Mucosa of stomach (tissue), 1 donor: ENCODE results near the gene HPCAL1.

ENCODE experiments used
- H3K27me3 ChIP-seq: one replicate; pipeline ENCODE4 v1.7.0; 2013; ENCODE audit warnings: mild to moderate bottlenecking, low read length; ENCODE audit not compliant: control insufficient read depth, insufficient read depth
- H3K36me3 ChIP-seq: one replicate; pipeline ENCODE4 v1.7.0; 2013; ENCODE audit warnings: low read length; ENCODE audit not compliant: control insufficient read depth, insufficient read depth
- H3K4me1 ChIP-seq: one replicate; pipeline ENCODE4 v1.7.0; 2013; ENCODE audit warnings: mild to moderate bottlenecking, low read length; ENCODE audit not compliant: control insufficient read depth, insufficient read depth
- H3K4me3 ChIP-seq: one replicate; pipeline ENCODE4 v1.7.0; 2013; ENCODE audit warnings: low read length
- H3K9ac ChIP-seq: one replicate; pipeline ENCODE4 v1.7.0; 2013; ENCODE audit warnings: mild to moderate bottlenecking, low read length, moderate library complexity
- H3K9me3 ChIP-seq: one replicate; pipeline ENCODE4 v1.7.0; 2013; ENCODE audit warnings: mild to moderate bottlenecking, low read length, moderate library complexity; ENCODE audit not compliant: control insufficient read depth
- donor health status: Pancreatic carcinoma.

HPCAL1 gene

DNA sequence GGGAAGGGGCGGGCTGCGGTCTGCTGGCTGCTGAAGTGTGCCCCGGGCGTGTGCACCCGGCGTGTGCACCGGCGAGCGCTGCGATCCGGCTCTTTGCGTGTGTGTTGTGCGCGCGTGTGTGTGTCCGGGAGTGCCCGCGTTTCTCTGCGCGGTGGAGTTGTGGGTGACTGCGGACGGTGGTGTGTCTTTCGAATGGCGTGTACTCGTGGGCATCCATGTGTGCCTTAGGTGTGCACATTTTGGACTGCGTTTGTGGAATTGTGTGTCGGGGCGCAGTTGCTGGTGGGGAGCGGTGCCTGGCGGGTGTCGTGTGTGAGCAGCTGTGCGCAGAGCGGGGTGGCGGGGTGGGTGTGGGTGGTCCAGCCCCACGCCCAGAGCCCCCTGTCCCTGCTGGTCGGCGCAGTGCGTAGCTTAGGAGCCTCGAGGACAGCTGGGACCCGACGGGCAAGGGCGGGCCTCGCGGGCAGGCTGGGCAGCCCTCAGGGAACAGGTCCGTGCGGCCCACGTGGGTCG is 533 bp downstream of the HPCAL1 start:
- Histone ChIP-seq H3K27me3 (no peaks in the 10 kb centered on the region), H3K9me3 (no peaks in the 10 kb centered on the region), H3K36me3 (no peaks in the 10 kb centered on the region), H3K4me1 (peaks cover 54% of the 10 kb centered on the region), H3K9ac (peak overlapping the region; percentile 70), H3K4me3 (peak overlapping the region; percentile 75)

GRCh38 chr2:10303694-10304378 is 1.1 kb downstream of the HPCAL1 start:
- Histone ChIP-seq H3K27me3 (no peaks in the 10 kb centered on the region), H3K9me3 (no peaks in the 10 kb centered on the region), H3K9ac (peak overlapping the region; percentile 70), H3K4me1 (peaks cover 56% of the 10 kb centered on the region), H3K36me3 (no peaks in the 10 kb centered on the region), H3K4me3 (peak overlapping the region; percentile 75)

DNA sequence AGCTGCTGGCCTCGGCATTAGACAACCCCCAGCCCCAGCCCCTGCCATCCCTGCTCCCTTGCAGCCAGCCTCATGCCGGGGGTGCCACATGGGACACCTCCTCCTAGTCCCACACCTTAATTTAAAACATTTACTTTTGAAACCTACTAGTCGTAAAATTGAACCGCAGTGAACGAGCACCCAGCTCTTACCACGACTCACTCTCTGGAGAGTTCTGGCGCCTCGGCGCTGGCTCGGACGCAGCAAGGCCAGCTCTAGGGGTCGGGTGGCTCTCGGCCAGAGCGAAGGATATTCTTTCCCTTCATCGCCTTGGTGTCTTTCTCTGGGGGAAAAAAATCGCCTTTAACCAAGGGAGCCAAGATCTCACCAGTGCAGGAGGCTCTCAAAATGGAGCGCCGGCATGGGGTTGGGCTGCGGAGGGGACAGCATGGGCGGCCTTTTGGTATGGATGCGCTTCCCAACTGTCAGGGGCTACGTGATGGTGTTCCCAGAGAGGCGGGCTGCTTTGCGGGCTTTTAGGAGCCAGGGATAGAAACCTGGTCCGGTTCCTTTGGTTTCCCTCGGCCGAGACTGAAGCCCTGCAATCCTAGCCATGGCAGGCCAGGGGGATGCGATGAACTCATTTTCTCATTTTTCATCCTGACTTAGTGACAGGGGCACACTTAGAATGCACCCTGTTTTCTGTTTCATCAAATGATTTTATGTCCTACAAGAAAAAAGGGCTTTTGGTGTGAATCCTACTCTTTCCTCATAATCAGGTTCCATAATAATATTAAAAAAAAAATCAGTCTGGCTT is 2.0 kb downstream of the HPCAL1 start:
- Histone ChIP-seq H3K9me3 (no peaks in the 10 kb centered on the region), H3K4me1 (peaks cover 56% of the 10 kb centered on the region), H3K9ac (peak overlapping the region; percentile 70), H3K4me3 (peak overlapping the region; percentile 75), H3K27me3 (no peaks in the 10 kb centered on the region), H3K36me3 (no peaks in the 10 kb centered on the region)

DNA sequence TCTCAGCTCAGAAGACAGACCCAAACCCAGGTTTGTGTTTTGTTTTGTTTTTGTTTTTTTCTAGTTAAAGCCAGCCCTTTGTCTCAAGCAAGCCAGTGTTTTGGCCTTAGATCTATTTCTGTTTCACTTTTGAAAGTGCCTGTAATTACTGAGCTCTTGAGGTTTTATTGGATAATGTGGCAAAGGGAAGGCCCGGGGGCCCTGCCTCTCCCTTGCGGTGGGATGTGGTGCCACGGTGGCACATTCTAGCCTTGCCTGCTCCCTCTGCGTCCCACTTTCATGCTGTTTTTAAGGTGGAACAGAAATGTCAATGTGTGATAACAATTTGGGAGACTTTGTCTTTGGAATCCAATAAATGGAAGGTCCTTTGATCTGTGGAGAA is 2.5 kb downstream of the HPCAL1 start:
- Histone ChIP-seq H3K4me3 (no peak overlapping the region), H3K36me3 (no peaks in the 10 kb centered on the region), H3K9me3 (no peaks in the 10 kb centered on the region), H3K9ac (peak overlapping the region; percentile 13), H3K27me3 (no peaks in the 10 kb centered on the region), H3K4me1 (peaks cover 56% of the 10 kb centered on the region)

- Histone ChIP-seq H3K27me3 (no peaks in the 10 kb centered on the region), H3K9me3 (no peaks in the 10 kb centered on the region), H3K36me3 (no peaks in the 10 kb centered on the region), H3K4me3 (no peak overlapping the region), H3K4me1 (peaks cover 56% of the 10 kb centered on the region), H3K9ac (peak overlapping the region; percentile 13)
These were observed 3.0 kb downstream of the HPCAL1 start for GRCh38 chr2:10305715-10306114.

- no peaks in the 10 kb centered on the region for H3K9me3 ChIP-seq
- no peak overlapping the region for H3K4me3 ChIP-seq
- H3K36me3 ChIP-seq, result no peaks in the 10 kb centered on the region
- H3K27me3 ChIP-seq, result no peaks in the 10 kb centered on the region
- H3K9ac ChIP-seq, result no peak overlapping the region
- H3K4me1 ChIP-seq, result peaks cover 48% of the 10 kb centered on the region
These were observed 4.3 kb downstream of the HPCAL1 start for GRCh38 chr2:10306901-10307463.

GRCh38 chr2:10307561-10308156 is 5.0 kb downstream of the HPCAL1 start:
- H3K9me3 ChIP-seq, result no peaks in the 10 kb centered on the region
- no peak overlapping the region for H3K9ac ChIP-seq
- peaks cover 46% of the 10 kb centered on the region for H3K4me1 ChIP-seq
- H3K36me3 ChIP-seq, result no peaks in the 10 kb centered on the region
- H3K27me3 ChIP-seq, result no peaks in the 10 kb centered on the region
- H3K4me3 ChIP-seq, result no peak overlapping the region

GRCh38 chr2:10308866-10309265 is 6.2 kb downstream of the HPCAL1 start:
- no peak overlapping the region for H3K9ac ChIP-seq
- no peaks in the 10 kb centered on the region for H3K36me3 ChIP-seq
- no peaks in the 10 kb centered on the region for H3K27me3 ChIP-seq
- no peaks in the 10 kb centered on the region for H3K9me3 ChIP-seq
- peaks cover 46% of the 10 kb centered on the region for H3K4me1 ChIP-seq
- no peak overlapping the region for H3K4me3 ChIP-seq

GRCh38 chr2:10309286-10309685 is 6.6 kb downstream of the HPCAL1 start:
- no peaks in the 10 kb centered on the region for H3K36me3 ChIP-seq
- H3K9me3 ChIP-seq, result no peaks in the 10 kb centered on the region
- H3K27me3 ChIP-seq, result no peaks in the 10 kb centered on the region
- no peak overlapping the region for H3K9ac ChIP-seq
- peaks cover 45% of the 10 kb centered on the region for H3K4me1 ChIP-seq
- no peak overlapping the region for H3K4me3 ChIP-seq

- Histone ChIP-seq H3K9ac (no peak overlapping the region), H3K4me1 (peaks cover 36% of the 10 kb centered on the region), H3K36me3 (no peaks in the 10 kb centered on the region), H3K9me3 (no peaks in the 10 kb centered on the region), H3K27me3 (no peaks in the 10 kb centered on the region), H3K4me3 (no peak overlapping the region)
These were observed 7.7 kb downstream of the HPCAL1 start for GRCh38 chr2:10310309-10310888.

- no peaks in the 10 kb centered on the region for H3K36me3 ChIP-seq
- H3K27me3 ChIP-seq, result no peaks in the 10 kb centered on the region
- H3K9me3 ChIP-seq, result no peaks in the 10 kb centered on the region
- no peak overlapping the region for H3K9ac ChIP-seq
- peaks cover 30% of the 10 kb centered on the region for H3K4me1 ChIP-seq
- no peak overlapping the region for H3K4me3 ChIP-seq
These were observed 9.0 kb downstream of the HPCAL1 start for GRCh38 chr2:10311736-10312135.
